A549 (cell line): ENCODE results near the gene GCNT2. TPM values are rescaled to one million over a fixed set of nuclear protein-coding genes. Genes with fewer than 3 reads are reported as not detected.

Experiments used
- ATAC-seq, 2 experiments: fragments of 200-7000 bp in 1 of 2; fragments of >200 bp in 1 of 2; cut with Nextera tagmentation in 1 of 2; cut with Tn5 transposase in 1 of 2; 3 replicates each; pipeline versions ENCODE4 v1.8.0 to v1.9.1; 2018 to 2020; ENCODE audit warnings: mild to moderate bottlenecking in 1 of 2, moderate library complexity in 1 of 2
- CTCF ChIA-PET: fragments of 300-600 bp; sonication (Branson Sonifier 250); formaldehyde crosslinking; extraction: SDS; loops from one replicate; lab custom pipeline; 2021; ENCODE audit warnings: antibody characterized with exemption, inconsistent platforms; lab: Yijun Ruan, JAX
- POLR2A ChIA-PET: fragments of 350-600 bp; formaldehyde crosslinking; extraction: SDS; loops from one replicate; lab custom pipeline; 2021; ENCODE audit warnings: antibody characterized with exemption, inconsistent platforms; lab: Yijun Ruan, JAX
- DNase-seq, 2 experiments: peaks; one replicate each; pipeline versions ENCODE4 v3.0.0 to v3.0.0-alpha.2; 2011 to 2016; ENCODE audit warnings: low read depth in 1 of 2, low spot score in 1 of 2
- FAIRE-seq: peaks from 2 replicates; lab custom pipeline; 2011; peaks lifted over from hg19 to GRCh38; lab: Jason Lieb, UNC
- H3K27ac ChIP-seq, 2 experiments: fragments of >200 bp; sonication (Bioruptor Twin); formaldehyde crosslinking; 3 replicates each; pipeline ENCODE4 v1.5.1; 2016 to 2017
- H3K4me1 ChIP-seq: fragments of >200 bp; sonication (Bioruptor Twin); formaldehyde crosslinking; 3 replicates; pipeline ENCODE4 v1.6.1; 2016
- H3K4me2 ChIP-seq: fragments of >200 bp; sonication (Bioruptor Twin); formaldehyde crosslinking; 3 replicates; pipeline ENCODE4 v1.6.1; 2016
- H3K4me3 ChIP-seq: fragments of >200 bp; sonication (Bioruptor Twin); formaldehyde crosslinking; 3 replicates; pipeline ENCODE4 v1.5.1; 2016
- H3K9me3 ChIP-seq: fragments of >200 bp; sonication (Bioruptor Twin); formaldehyde crosslinking; 3 replicates; pipeline ENCODE4 v1.6.1; 2016
- BCL3 ChIP-seq: fragments of >200 bp; sonication (Bioruptor Twin); formaldehyde crosslinking; IDR thresholded peaks from 3 replicates; pipeline ENCODE4 v1.6.1; 2016
- CBX2 ChIP-seq: fragments of 200-600 bp; sonication (generic); IDR thresholded peaks from 2 replicates; pipeline ENCODE4 v1.6.1; 2016; ENCODE audit warnings: low read depth, mild to moderate bottlenecking, borderline replicate concordance
- CBX8 ChIP-seq: fragments of 200-600 bp; sonication (generic); IDR thresholded peaks from 2 replicates; pipeline ENCODE4 v1.6.1; 2016
- CHD2 ChIP-seq: fragments of 150-350 bp; IDR thresholded peaks from 2 replicates; pipeline ENCODE4 v1.6.1; 2014; ENCODE audit warnings: low read length; ENCODE audit not compliant: partially characterized antibody
- ELK1 ChIP-seq: fragments of 150-350 bp; IDR thresholded peaks from 2 replicates; pipeline ENCODE4 v1.6.1; 2014; ENCODE audit warnings: low read depth, mild to moderate bottlenecking, low read length
- ESRRA ChIP-seq: fragments of 150-350 bp; IDR thresholded peaks from 2 replicates; pipeline ENCODE4 v1.6.1; 2014; ENCODE audit warnings: mild to moderate bottlenecking, low read length, borderline replicate concordance
- HES2 ChIP-seq: fragments of >200 bp; sonication (Bioruptor Twin); formaldehyde crosslinking; IDR thresholded peaks from 2 replicates; pipeline ENCODE4 v1.6.1; 2016
- HEYL ChIP-seq: fragments of 250-450 bp; sonication (Bioruptor Pico); IDR thresholded peaks from 2 replicates; pipeline ENCODE4 v1.8.0; 2021; ENCODE audit warnings: mild to moderate bottlenecking, moderate library complexity
- HMGXB4 ChIP-seq: fragments of 250-450 bp; sonication (Bioruptor Pico); IDR thresholded peaks from 2 replicates; pipeline ENCODE4 v1.5.0; 2021; ENCODE audit warnings: mild to moderate bottlenecking, moderate library complexity, borderline replicate concordance
- HOXB13 ChIP-seq: fragments of 250-450 bp; sonication (Bioruptor Pico); IDR thresholded peaks from 2 replicates; pipeline ENCODE4 v1.5.0; 2020; ENCODE audit warnings: low read depth, mild to moderate bottlenecking, moderate library complexity
- JUN ChIP-seq, 2 experiments: fragments of >200 bp; sonication (Bioruptor Twin); formaldehyde crosslinking; IDR thresholded peaks; 2 replicates in 1 of 2; 3 replicates in 1 of 2; pipeline ENCODE4 v1.6.1; 2016 to 2017
- KDM1A ChIP-seq: fragments of 200-600 bp; sonication (generic); IDR thresholded peaks from 2 replicates; pipeline ENCODE4 v1.6.1; 2016; ENCODE audit warnings: low read depth, mild to moderate bottlenecking
- MAFK ChIP-seq: fragments of 450-650 bp; IDR thresholded peaks from 2 replicates; pipeline ENCODE4 v1.6.1; 2014; ENCODE audit not compliant: partially characterized antibody
- NFE2L2 ChIP-seq: fragments of 150-350 bp; conservative IDR thresholded peaks from 2 replicates; pipeline ENCODE4 v1.6.1; 2014; ENCODE audit warnings: low read length
- NPAS2 ChIP-seq: fragments of 250-450 bp; sonication (Bioruptor Pico); IDR thresholded peaks from 2 replicates; pipeline ENCODE4 v1.8.0; 2022; ENCODE audit warnings: mild to moderate bottlenecking, moderate library complexity, borderline replicate concordance
- NR3C1 ChIP-seq: fragments of >200 bp; sonication (Bioruptor Twin); formaldehyde crosslinking; IDR thresholded peaks from 3 replicates; pipeline ENCODE4 v1.6.1; 2017
- PBX3 ChIP-seq: IDR thresholded peaks from 2 replicates; pipeline ENCODE4 v1.6.1; 2012
- RAD21 ChIP-seq, 2 experiments: fragments of >200 bp in 1 of 2; sonication (Bioruptor Twin) in 1 of 2; formaldehyde crosslinking in 1 of 2; IDR thresholded peaks in 1 of 2; conservative IDR thresholded peaks in 1 of 2; 2 replicates in 1 of 2; 3 replicates in 1 of 2; pipeline ENCODE4 v1.6.1; 2012 to 2018; ENCODE audit warnings: inconsistent platforms in 1 of 2
- RARB ChIP-seq: fragments of 250-450 bp; sonication (Bioruptor Pico); IDR thresholded peaks from 2 replicates; pipeline ENCODE4 v1.8.0; 2021; ENCODE audit warnings: mild to moderate bottlenecking, moderate library complexity
- REST ChIP-seq: fragments of 200-600 bp; sonication (generic); IDR thresholded peaks from 2 replicates; pipeline ENCODE4 v1.6.1; 2016; ENCODE audit warnings: antibody characterized with exemption, mild to moderate bottlenecking, moderate library complexity
- SMC3 ChIP-seq: fragments of >200 bp; sonication (Bioruptor Twin); formaldehyde crosslinking; IDR thresholded peaks from 3 replicates; pipeline ENCODE4 v1.6.1; 2018; ENCODE audit warnings: inconsistent platforms
- ZC3H11A ChIP-seq: fragments of 450-650 bp; IDR thresholded peaks from 2 replicates; pipeline ENCODE4 v1.6.1; 2014; ENCODE audit warnings: antibody characterized with exemption, mild to moderate bottlenecking
- ZSCAN20 ChIP-seq: fragments of 250-450 bp; sonication (Bioruptor Pico); IDR thresholded peaks from 2 replicates; pipeline ENCODE4 v1.8.0; 2022; ENCODE audit warnings: mild to moderate bottlenecking, moderate library complexity
- WGBS: methylation state at CpG from one replicate; pipeline ENCODE4 v1.1.6; 2017; ENCODE audit errors: missing lambda C conversion rate; 5-methylcytosine and 5-hydroxymethylcytosine counted together
- polyA plus RNA-seq, 4 experiments: library from polyadenylated mRNA; depleted of rRNA in 3 of 4; stranded (reverse); fragments of >200 nt; fragmentation: RNase III in 1 of 4; extraction: RNeasy Plus Mini Kit Qiagen cat#74134 plus additional on column Dnase treatment in 1 of 4; gene quantifications; 2 replicates in 3 of 4; 3 replicates in 1 of 4; pipeline ENCODE4 v1.2.3, GENCODE V29; 2011 to 2017

GCNT2 gene
- polyA plus RNA-seq, 2 of the 4 experiments (the other 2 are of a cell fraction) = 19.4 to 24.3 TPM

GRCh38 chr6:10484912-10485311 lies 36.2 kb upstream of the GCNT2 start:
- 79% methylated on average over 3 of the region's 3 CpGs for WGBS
- peaks cover 14% of the 10 kb centered on the region; the same call in 2 of the 3 replicates for H3K4me1 ChIP-seq
- ChIA-PET CTCF (no interaction called here), POLR2A (no interaction called here)
- ATAC-seq = no peak
- H3K27ac ChIP-seq = no peak overlapping the region
- no peak for DNase-seq
- no peak overlapping the region for H3K4me2 ChIP-seq
- no peaks in the 10 kb centered on the region for H3K9me3 ChIP-seq
- no peak overlapping the region for H3K4me3 ChIP-seq
- FAIRE-seq = no peak
- TF ChIP-seq PBX3 (no peak), HEYL (CRISPR knock-in tag) (no peak), SMC3 (no peak), MAFK (no peak), ELK1 (no peak), NFE2L2 (no peak), CHD2 (no peak), RARB (CRISPR knock-in tag) (no peak), HMGXB4 (CRISPR knock-in tag) (no peak), HES2 (no peak), BCL3 (no peak), NPAS2 (no peak)

- WGBS = 86% methylated on average over 7 of the region's 7 CpGs
- no peak for DNase-seq
- TF ChIP-seq JUN (IDR thresholded peaks at IDR 0.05) (no peak), CBX2 (no peak), CBX8 (no peak)
- TF ChIP-seq, all 56 proteins: peak for 0
- ATAC-seq = no peak
- Histone ChIP-seq H3K4me1 (peaks cover 14% of the 10 kb centered on the region; the same call in 2 of the 3 replicates), H3K9me3 (no peaks in the 10 kb centered on the region), H3K4me3 (no peak overlapping the region), H3K4me2 (no peak overlapping the region), H3K27ac (no peak overlapping the region)
- CTCF ChIA-PET = no interaction called here
- POLR2A ChIA-PET = no interaction called here
- no peak for FAIRE-seq
These were observed 35.7 kb upstream of the GCNT2 start for GRCh38 chr6:10485406-10485805.

GRCh38 chr6:10486215-10486614 lies 34.9 kb upstream of the GCNT2 start:
- TF ChIP-seq ZC3H11A (no peak), RAD21 (conservative IDR thresholded peaks at IDR 0.05 in 1 of 2, IDR thresholded peaks at IDR 0.05 in 1 of 2) (no peak), KDM1A (no peak), ZSCAN20 (no peak), REST (no peak), NFE2L2 (no peak), HOXB13 (CRISPR knock-in tag) (no peak), CBX2 (no peak), NR3C1 (no peak), ESRRA (no peak)
- ChIA-PET CTCF (interaction anchor here (1.7 kb wide), 1 partner anchor 8 kb away, joined by 9 read pairs; no protein-coding TSS in a partner anchor), POLR2A (no interaction called here)
- H3K27ac ChIP-seq = no peak overlapping the region
- no peak for ATAC-seq
- no peak for DNase-seq
- no peak overlapping the region for H3K4me3 ChIP-seq
- no peaks in the 10 kb centered on the region for H3K9me3 ChIP-seq
- no peak overlapping the region for H3K4me2 ChIP-seq
- H3K4me1 ChIP-seq = peaks cover 8% of the 10 kb centered on the region; the same call in 2 of the 3 replicates
- no peak for FAIRE-seq
- 67% methylated on average over 3 of the region's 4 CpGs for WGBS
